Heart left ventricle (tissue), 16 donors: ENCODE measurements around the gene NR4A1. TPM values are rescaled to one million over a fixed set of nuclear protein-coding genes. Genes with fewer than 3 reads are reported as not detected.
A peak's percentile ranks its signal among the peaks of the same experiment; 100 is the strongest.

Source experiments
- ATAC-seq, 4 donors: fragments of 200-7000 bp; cut with Tn5 transposase; one replicate each; pipeline ENCODE4 v1.9.1; 2020 to 2022; ENCODE audit warnings: moderate library complexity in 4 of 4, mild to moderate bottlenecking in 3 of 4, moderate number of reproducible peaks in 1 of 4
- DNase-seq, 5 donors: peaks; one replicate each; pipeline ENCODE4 v3.0.0-alpha.2; 2020
- H3K27ac ChIP-seq, 12 donors: fragments of 200-600 bp; sonication (generic) in 4 of 12; one replicate each; pipeline versions ENCODE4 v1.5.0 to v1.8.0; 2016 to 2022; ENCODE audit warnings: mild to moderate bottlenecking in 2 of 12
- H3K27me3 ChIP-seq, 9 donors: fragments of 200-600 bp; sonication (generic) in 2 of 9; one replicate each; pipeline versions ENCODE4 v1.5.1 to v1.8.0; 2016 to 2022; ENCODE audit warnings: mild to moderate bottlenecking in 3 of 9
- H3K36me3 ChIP-seq, 9 donors: fragments of 200-600 bp; sonication (generic) in 2 of 9; one replicate each; pipeline versions ENCODE4 v1.5.0 to v1.8.0; 2018 to 2022; ENCODE audit warnings: mild to moderate bottlenecking in 2 of 9
- H3K4me1 ChIP-seq, 12 donors: fragments of 200-600 bp; sonication (generic) in 4 of 12; one replicate each; pipeline versions ENCODE4 v1.5.0 to v1.8.0; 2016 to 2022; ENCODE audit warnings: mild to moderate bottlenecking in 3 of 12
- H3K4me3 ChIP-seq, 12 donors: fragments of 200-600 bp; sonication (generic) in 4 of 12; one replicate each; pipeline versions ENCODE4 v1.5.0 to v1.8.0; 2017 to 2022; ENCODE audit warnings: mild to moderate bottlenecking in 9 of 12, moderate library complexity in 4 of 12
- H3K9me3 ChIP-seq, 12 donors: fragments of 200-600 bp; sonication (generic) in 4 of 12; one replicate each; pipeline versions ENCODE4 v1.5.0 to v1.8.0; 2016 to 2022; ENCODE audit warnings: mild to moderate bottlenecking in 1 of 12
- CTCF ChIP-seq, 12 donors: fragments of 200-600 bp; sonication (generic) in 4 of 12; IDR thresholded peaks; one replicate each; pipeline versions ENCODE4 v1.5.0 to v1.8.0; 2018 to 2022; ENCODE audit warnings: antibody characterized with exemption in 12 of 12, mild to moderate bottlenecking in 5 of 12
- POLR2A ChIP-seq, 2 donors: fragments of 450-650 bp; IDR thresholded peaks; one replicate each; pipeline ENCODE4 v1.6.1; 2017; ENCODE audit warnings: antibody characterized with exemption in 2 of 2, mild to moderate bottlenecking in 2 of 2, moderate library complexity in 2 of 2
- WGBS, 4 donors: extraction: QIAGEN DNeasy Blood & Tissue Kit in 2 of 4; methylation state at CpG; one replicate each; pipeline versions ENCODE4 v1.1.5 to v1.1.7; 2013 to 2018; 5-methylcytosine and 5-hydroxymethylcytosine counted together
- intact Hi-C, 10 donors: fragments of 100-400 bp; cut with DNase I; formaldehyde crosslinking; loops; one replicate each; pipeline versions ENCODE4 v1.11.1 to v1.14.2; 2022
- polyA plus RNA-seq, 2 donors: library from polyadenylated mRNA; stranded (reverse); fragments of 200-250 nt; gene quantifications; one replicate each; pipeline ENCODE4 v1.2.3, GENCODE V29; 2013
- total RNA-seq, 9 donors: library from RNA; depleted of rRNA in 2 of 9; stranded (reverse); fragments of >200 nt in 2 of 9; fragmentation: NEBNext Ultra II Directional in 3 of 9; extraction: Animal tissue kit (Norgen Biotek cat#: 25700) in 3 of 9; gene quantifications; one replicate each; pipeline versions ENCODE4 v1.1.0 to v1.2.4, GENCODE V29; 2016 to 2023
- donor health status: ischemic (EF 13 %, LVEDD 7.1; RV severe dilation, severe dysfunction).
- donor health status: healthy with polysubstance abuse.
- donor health status: DM: no; HTN: yes; CAD: no.
- donor health status: DM: no; HTN: no; CAD: no.
- donor health status: ischemic (EF 25% LVEDD 6.9; RV normal size, moderate dysfunction).
- donor health status: ischemic (EF 25% LVEDD 5.7; RV mildly dilated, moderate dysfunction).
- donor health status: healthy.
- donor health status: DM: yes; HTN: yes; CAD: no.
- donor health status: ischemic (EF 35%, LVEDD 5.7; RV mildly dilated, moderate dysfunction).
- donor health status: nonischemic (EF 11% LVEDD 7.7; RV severe dilation, severe dysfunction).
- donor health status: DM: yes; HTN: yes; CAD: no.
- donor health status: PGD.
- donor health status: ischemic (EF 29% LVEDD 5.4; RV normal size, mild dysfunction).
- donor health status: nonischemic (EF 23%, LVEDD 6.1; RV moderate dilation, normal function).

NR4A1 gene
- total and polyA plus RNA-seq, 11 donors = 22.0 to 140 (median 46.0) TPM

- WGBS, 4 donors = 81 to 85% (median 84%) methylated on average over 7 to 10 of the region's 10 CpGs
- peaks cover 0 to 19% (median 11%) of the 10 kb centered on the region in 12 donors for H3K4me1 ChIP-seq
- DNase-seq = peak in 1 of 5 donors; percentile 20
- H3K36me3 ChIP-seq = peaks cover 0 to 49% (median 36%) of the 10 kb centered on the region in 9 donors
- peaks cover 0 to 8% (median 0%) of the 10 kb centered on the region in 9 donors for H3K27me3 ChIP-seq
- no peak overlapping the region for H3K27ac ChIP-seq
- TF ChIP-seq CTCF (IDR thresholded peaks at IDR 0.05) = no peak
- no peak for TF ChIP-seq POLR2A (IDR thresholded peaks at IDR 0.05)
- peak in 2 of 4 donors; percentile 4 to 12 for ATAC-seq
- H3K9me3 ChIP-seq = no peaks in the 10 kb centered on the region
- no peak overlapping the region for H3K4me3 ChIP-seq
- intact Hi-C loops = loop anchor here in 1 of 10 donors (2.0 kb wide), 1 partner anchor 21 kb away; no protein-coding TSS in a partner anchor
Observed at GRCh38 chr12:52015532-52016041, 35.7 kb upstream of the NR4A1 start.

GRCh38 chr12:52018433-52019112 lies 32.7 kb upstream of the NR4A1 start:
- DNase-seq = no peak

GRCh38 chr12:52019113-52019770 lies 32.0 kb upstream of the NR4A1 start:
- no peak for DNase-seq
- no peak overlapping the region for H3K4me3 ChIP-seq
- TF ChIP-seq CTCF (IDR thresholded peaks at IDR 0.05) (no peak), POLR2A (IDR thresholded peaks at IDR 0.05) (no peak)
- no peaks in the 10 kb centered on the region for H3K9me3 ChIP-seq
- intact Hi-C loops = no loop called here
- 77 to 86% (median 83%) methylated on average over 8 to 13 of the region's 13 CpGs for WGBS, 4 donors
- peaks cover 0 to 8% (median 0%) of the 10 kb centered on the region in 9 donors for H3K27me3 ChIP-seq
- H3K27ac ChIP-seq = no peak overlapping the region
- peaks cover 0 to 24% (median 12%) of the 10 kb centered on the region in 12 donors for H3K4me1 ChIP-seq
- peaks cover 0 to 15% (median 3%) of the 10 kb centered on the region in 9 donors for H3K36me3 ChIP-seq
- ATAC-seq = no peak

More at GRCh38 chr12:52018433-52019112, 32.7 kb upstream of the NR4A1 start:
- ATAC-seq = no peak
- no peak for TF ChIP-seq CTCF (IDR thresholded peaks at IDR 0.05)
- TF ChIP-seq POLR2A (IDR thresholded peaks at IDR 0.05) = no peak
- intact Hi-C loops = no loop called here
- H3K9me3 ChIP-seq = no peaks in the 10 kb centered on the region
- peaks cover 0 to 8% (median 0%) of the 10 kb centered on the region in 9 donors for H3K27me3 ChIP-seq
- no peak overlapping the region for H3K27ac ChIP-seq
- peaks cover 0 to 18% (median 6%) of the 10 kb centered on the region in 12 donors for H3K4me1 ChIP-seq
- H3K4me3 ChIP-seq = no peak overlapping the region
- peaks cover 0 to 22% (median 10%) of the 10 kb centered on the region in 9 donors for H3K36me3 ChIP-seq
- 84 to 94% (median 87%) methylated on average over 1 to 4 of the region's 4 CpGs for WGBS, 4 donors
